TTC549 (cell line): ENCODE results near the gene HMX3.
A peak's percentile ranks its signal among the peaks of the same experiment; 100 is the strongest.
"Not testable (repeated sequence)": the region's sequence is repeated elsewhere in the genome, so short reads cannot be mapped to it uniquely, and the experiment has no call there.

Source experiments
- FAIRE-seq: peaks from 2 replicates; lab custom pipeline; 2012; peaks lifted over from hg19 to GRCh38; lab: Jason Lieb, UNC

HMX3 gene

GRCh38 chr10:123148414-123149161, 12.8 kb downstream of the HMX3 start:
- FAIRE-seq: no peak

- no peak for FAIRE-seq
Measured at GRCh38 chr10:123149162-123149567, 13.4 kb downstream of the HMX3 start.

- FAIRE-seq: no peak
Measured at GRCh38 chr10:123149568-123150270, 13.9 kb downstream of the HMX3 start.

- FAIRE-seq: no peak
Measured at GRCh38 chr10:123150271-123150985, 14.7 kb downstream of the HMX3 start.

- no peak for FAIRE-seq
Measured at GRCh38 chr10:123150986-123151736, 15.4 kb downstream of the HMX3 start.

- FAIRE-seq: no peak
Measured at GRCh38 chr10:123151737-123152135, 16.0 kb downstream of the HMX3 start.

GRCh38 chr10:123153486-123154091, 17.8 kb downstream of the HMX3 start:
- FAIRE-seq: no peak

GRCh38 chr10:123154092-123154710, 18.4 kb downstream of the HMX3 start, which contains the start of gene BUB3:
BUB3 (plus strand) TSS chr10:123154402; CDS start chr10:123154918, 516 bp downstream.
- FAIRE-seq: peak; percentile 97

- FAIRE-seq: no peak
Measured at GRCh38 chr10:123154711-123155505, 19.1 kb downstream of the HMX3 start.

- no peak for FAIRE-seq
Measured at GRCh38 chr10:123156078-123156477, 20.3 kb downstream of the HMX3 start.

- no peak for FAIRE-seq
Measured at GRCh38 chr10:123157210-123157609, 21.4 kb downstream of the HMX3 start.

GRCh38 chr10:123158682-123159081, 22.9 kb downstream of the HMX3 start:
- no peak for FAIRE-seq

- no peak for FAIRE-seq
Measured at GRCh38 chr10:123160311-123160980, 24.7 kb downstream of the HMX3 start.

- FAIRE-seq: no peak
Measured at GRCh38 chr10:123164319-123164718, 28.5 kb downstream of the HMX3 start.

GRCh38 chr10:123165445-123166072, 29.8 kb downstream of the HMX3 start:
- no peak for FAIRE-seq

GRCh38 chr10:123166618-123167017, 30.8 kb downstream of the HMX3 start:
- FAIRE-seq: no peak

- FAIRE-seq: no peak
Measured at GRCh38 chr10:123170961-123171360, 35.2 kb downstream of the HMX3 start.

GRCh38 chr10:123171616-123172015, 35.8 kb downstream of the HMX3 start:
- not testable (repeated sequence) for FAIRE-seq
